GM19438 (cell line): Measurements from ENCODE around the gene CA11.

Experiments used
- ATAC-seq: cut with Tn5 transposase; IDR thresholded peaks from one replicate; pipeline ENCODE4 v1.9.1; 2021; ENCODE audit warnings: low read depth; ENCODE audit not compliant: unreplicated experiment

CA11 gene

DNA sequence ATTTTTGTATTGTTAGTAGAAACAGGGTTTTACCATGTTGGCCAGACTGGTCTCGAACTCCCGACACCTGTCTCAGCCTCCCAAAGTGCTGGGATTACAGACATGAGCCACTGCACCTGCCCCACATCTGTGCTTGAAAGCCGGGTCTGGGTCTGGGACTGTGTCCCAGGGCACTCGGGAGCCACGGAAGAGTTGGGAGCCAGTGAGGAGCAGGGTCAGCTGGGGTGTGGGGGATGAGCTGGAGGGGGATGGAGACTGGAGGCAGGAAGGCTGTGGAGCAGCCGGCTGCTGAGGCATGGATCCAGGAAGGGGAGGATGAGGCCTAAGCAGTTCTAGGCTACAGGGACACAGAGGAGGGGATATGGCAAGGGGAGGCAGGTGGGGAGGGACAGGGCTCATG lies 50.2 kb downstream of the CA11 start:
- no peak for ATAC-seq

DNA sequence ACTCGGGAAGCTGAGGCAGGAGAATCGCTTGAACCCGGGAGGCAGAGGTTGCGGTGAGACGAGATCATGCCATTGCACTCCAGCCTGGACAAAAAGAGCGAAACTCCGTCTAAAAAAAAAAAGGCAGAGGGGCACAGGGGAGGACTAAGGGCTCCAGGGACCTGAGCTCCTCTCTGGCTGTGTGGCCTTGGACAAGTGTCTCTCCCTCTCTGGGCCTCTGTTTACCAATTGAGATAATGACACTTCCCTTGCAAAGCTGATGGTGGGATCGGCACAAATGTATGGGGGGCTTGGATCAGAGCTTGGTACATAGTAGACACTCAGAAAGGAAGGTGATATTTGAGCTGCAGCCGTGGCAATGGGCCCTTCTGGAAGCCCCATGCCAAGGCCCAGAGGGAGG lies 50.8 kb downstream of the CA11 start:
- ATAC-seq: no peak

DNA sequence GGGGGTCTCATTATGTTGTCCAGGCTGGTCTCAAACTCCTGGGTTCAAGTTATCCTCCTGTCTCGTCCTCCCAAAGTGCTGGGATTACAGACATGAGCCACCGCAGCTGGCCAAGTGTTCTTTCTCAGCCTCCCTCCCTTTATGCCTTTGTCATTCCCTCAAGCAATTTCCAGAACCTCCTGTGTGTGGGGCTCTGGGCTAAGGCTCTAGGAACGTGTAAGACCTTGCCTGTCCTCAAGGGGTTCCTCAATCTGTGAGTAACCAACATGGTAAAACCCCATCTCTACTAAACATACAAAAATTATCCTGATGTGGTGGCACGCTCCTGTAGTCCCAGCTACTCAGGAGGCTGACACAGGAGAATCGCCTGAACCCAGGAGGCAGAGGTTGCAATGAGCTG lies 55.0 kb downstream of the CA11 start:
- ATAC-seq: no peak

DNA sequence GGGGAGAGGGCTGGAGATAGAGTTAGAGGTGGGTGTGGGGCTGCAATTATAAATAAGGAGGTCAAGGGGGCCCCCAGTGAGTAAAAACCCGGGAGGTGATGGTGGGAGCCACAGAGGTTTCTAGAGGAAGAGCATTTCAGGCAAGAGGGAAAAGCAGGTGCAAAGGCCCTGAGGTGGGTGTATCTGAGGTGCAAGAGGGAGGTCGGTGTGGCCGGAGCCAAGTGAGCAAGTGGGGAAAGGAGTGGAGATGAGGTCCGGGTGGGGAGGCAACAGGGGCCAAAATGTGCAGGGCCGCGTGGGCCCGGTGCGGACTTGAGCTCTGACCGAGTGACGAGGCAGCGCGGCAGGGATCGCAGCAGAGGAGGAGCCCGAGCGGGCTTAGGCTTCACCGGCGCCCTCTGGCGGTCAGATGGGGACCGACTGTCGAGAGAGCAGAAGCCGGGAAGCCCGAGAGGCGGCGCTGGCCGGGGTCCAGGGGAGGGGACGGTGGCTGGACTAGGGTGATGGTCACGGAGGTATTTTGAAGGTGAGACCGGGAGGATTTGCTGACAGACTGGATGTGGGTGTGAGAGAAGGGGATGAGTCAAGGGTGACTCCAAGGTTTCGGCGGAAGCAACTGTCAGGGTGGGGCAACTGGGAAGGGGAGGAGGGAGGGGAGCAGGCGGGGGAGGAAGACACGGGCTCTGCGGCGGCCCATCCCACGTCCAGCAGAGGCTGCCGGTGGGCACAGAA lies 57.2 kb downstream of the CA11 start:
- ATAC-seq: peak; percentile 75
